T-helper 17 cell (primary cell): Measurements from ENCODE around the gene ENDOU. TPM values are rescaled to one million over a fixed set of nuclear protein-coding genes. Genes with fewer than 3 reads are reported as not detected.

Experiments used
- ATAC-seq: fragments of 150-1000 bp; cut with Tn5 transposase; 2 replicates; pipeline ENCODE4 v1.10.0; 2021; ENCODE audit warnings: mild to moderate bottlenecking, moderate library complexity
- DNase-seq, 3 donors: peaks; one replicate each; pipeline versions ENCODE4 v3.0.0 to v3.0.0-alpha.2; 2020 to 2021
- H3K9me3 ChIP-seq: one replicate; pipeline ENCODE4 v1.7.0; 2013; ENCODE audit warnings: low read length, mild to moderate bottlenecking; ENCODE audit not compliant: control insufficient read depth, poor library complexity, severe bottlenecking
- H3K27ac Mint-ChIP-seq: one replicate; pipeline ENCODE4 v1.8.0; 2022; ENCODE audit warnings: mild to moderate bottlenecking, moderate library complexity, mixed read lengths
- H3K27me3 Mint-ChIP-seq: one replicate; pipeline ENCODE4 v1.8.0; 2022; ENCODE audit warnings: mixed read lengths
- H3K36me3 Mint-ChIP-seq: one replicate; pipeline ENCODE4 v1.8.0; 2022; ENCODE audit warnings: low read depth, mixed read lengths
- H3K4me1 Mint-ChIP-seq: one replicate; pipeline ENCODE4 v1.8.0; 2022; ENCODE audit warnings: mild to moderate bottlenecking, mixed read lengths
- H3K4me3 Mint-ChIP-seq: one replicate; pipeline ENCODE4 v1.8.0; 2022; ENCODE audit warnings: mild to moderate bottlenecking, moderate library complexity, mixed read lengths
- total RNA-seq, 4 donors: library from RNA in 2 of 4; stranded (reverse) in 2 of 4; gene quantifications; one replicate each; pipeline ENCODE4 v1.2.3 and lab custom pipeline; 2022 to 2026

The ENDOU gene
- total RNA-seq, 2 donors from 2014 or later, result 0.12 TPM; not detected in 1

DNA sequence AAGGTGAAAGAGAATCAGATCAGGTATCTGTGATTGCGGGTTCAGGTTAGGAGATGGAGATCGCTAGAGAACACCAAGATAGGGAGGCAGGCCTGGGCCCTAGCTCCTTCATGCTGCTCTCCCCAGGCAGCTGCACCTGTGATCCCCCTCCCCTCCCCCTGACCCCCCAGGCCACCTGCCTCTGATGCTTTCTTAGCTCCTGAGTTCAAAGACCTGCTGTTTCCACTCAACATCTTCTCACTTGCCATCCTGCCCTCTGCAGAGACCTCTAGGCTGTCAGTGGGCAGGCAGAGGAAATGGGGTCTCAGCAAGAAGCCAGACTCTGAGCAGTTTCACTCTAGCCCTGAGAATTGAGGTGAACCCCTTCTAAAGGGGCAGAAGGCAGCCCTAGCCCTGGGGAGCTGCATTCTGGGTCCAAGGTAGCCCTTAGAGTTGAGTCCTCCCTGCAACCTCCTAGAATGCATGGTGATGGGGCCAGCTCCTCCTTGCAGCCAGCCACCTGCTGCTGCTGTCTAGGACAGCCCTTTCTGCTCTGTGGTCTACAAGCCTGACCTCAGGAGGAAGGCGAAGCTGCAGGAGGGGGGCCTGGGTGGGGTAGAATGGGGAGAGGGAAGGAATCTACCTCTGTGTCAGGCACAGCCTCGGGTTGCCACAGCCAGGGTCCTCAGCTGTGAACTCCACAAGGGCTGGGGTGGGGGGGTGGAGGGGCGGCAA, 41.4 kb upstream of the ENDOU start:
- ATAC-seq (peak; percentile 56), DNase-seq (no peak)
- no peak overlapping the region for H3K4me3 Mint-ChIP-seq
- no peak overlapping the region for H3K27ac Mint-ChIP-seq
- H3K36me3 Mint-ChIP-seq, result peaks cover 2% of the 10 kb centered on the region
- H3K27me3 Mint-ChIP-seq, result peaks cover 4% of the 10 kb centered on the region
- no peaks in the 10 kb centered on the region for H3K9me3 ChIP-seq
- peaks cover 8% of the 10 kb centered on the region for H3K4me1 Mint-ChIP-seq

DNA sequence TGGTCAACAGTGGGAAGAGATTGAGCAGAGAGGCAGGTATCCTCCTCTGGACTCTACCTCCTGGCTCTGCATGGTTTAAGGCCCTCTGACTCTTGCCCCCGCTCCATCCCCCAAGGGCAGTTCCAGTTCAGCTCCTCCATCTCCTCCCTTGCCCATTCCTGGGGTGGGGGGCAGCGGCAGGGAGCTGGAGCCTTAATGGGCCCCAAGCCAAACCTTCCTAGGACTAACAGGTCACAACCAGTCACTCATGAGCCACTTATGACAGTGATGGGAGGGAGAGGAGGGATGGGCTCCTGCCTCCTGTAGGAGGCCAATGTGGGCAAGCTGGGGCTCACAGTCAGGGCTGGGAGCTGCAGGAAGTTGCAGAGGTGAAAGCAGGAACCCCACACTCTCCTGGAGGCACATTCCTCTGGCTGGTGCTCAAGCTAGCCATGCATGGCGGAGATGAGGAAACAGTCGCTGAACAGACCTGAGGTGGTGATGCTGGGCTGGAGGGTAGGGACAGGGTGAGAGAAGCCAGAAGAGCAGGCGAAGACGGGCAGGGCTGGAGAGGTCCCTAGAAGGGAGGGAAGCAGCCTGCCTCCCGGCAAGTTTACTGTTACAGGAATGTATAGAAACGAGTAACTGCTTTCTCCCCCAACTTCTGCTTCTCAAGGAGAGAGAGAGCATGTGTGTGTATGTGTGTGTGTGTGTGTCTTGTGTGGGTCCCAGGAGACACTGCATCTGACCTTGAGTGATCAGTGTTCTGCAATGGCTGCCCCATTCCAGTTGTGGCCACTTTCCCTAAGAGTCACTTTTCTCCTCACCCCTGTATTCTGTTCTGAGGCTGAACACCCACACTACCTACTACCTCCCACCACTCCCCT, 38.4 kb upstream of the ENDOU start:
- ATAC-seq, result no peak
- DNase-seq, result no peak
- Mint-ChIP-seq H3K27me3 (peaks cover 4% of the 10 kb centered on the region), H3K27ac (no peak overlapping the region), H3K36me3 (peaks cover 2% of the 10 kb centered on the region), H3K4me3 (no peak overlapping the region), H3K4me1 (peaks cover 12% of the 10 kb centered on the region)
- H3K9me3 ChIP-seq, result no peaks in the 10 kb centered on the region

DNA sequence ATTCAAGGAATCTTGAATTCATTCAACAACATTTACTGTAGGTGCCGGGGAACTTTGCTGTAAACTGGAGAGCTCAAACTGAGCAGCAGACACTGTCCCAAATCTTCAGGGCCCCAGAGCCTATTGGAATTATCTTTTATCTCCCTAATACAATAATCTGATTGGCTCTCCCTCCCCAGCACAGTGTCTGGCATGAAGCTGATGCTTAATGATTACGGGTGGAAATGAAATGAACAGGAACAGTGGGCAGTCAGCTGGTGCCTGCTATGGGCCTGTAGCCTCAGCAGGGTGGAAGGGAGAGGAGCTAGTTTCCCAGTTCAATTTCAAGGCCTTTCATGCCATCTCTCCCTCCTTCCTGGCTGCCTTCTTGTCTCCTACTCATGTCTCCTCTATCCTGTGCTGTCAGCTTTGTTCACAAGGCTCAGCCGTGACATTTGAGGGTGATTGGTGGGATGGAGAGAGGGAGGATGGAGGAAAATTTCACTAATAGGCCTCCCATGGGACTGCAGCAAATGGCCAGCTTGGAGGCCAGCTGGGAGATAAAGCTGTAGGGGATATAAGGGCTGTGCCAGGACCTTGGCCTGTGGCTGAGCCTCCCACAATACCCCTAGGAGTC, 37.7 kb upstream of the ENDOU start:
- Mint-ChIP-seq H3K4me3 (no peak overlapping the region), H3K27me3 (peaks cover 4% of the 10 kb centered on the region), H3K27ac (no peak overlapping the region), H3K36me3 (peaks cover 2% of the 10 kb centered on the region), H3K4me1 (peaks cover 12% of the 10 kb centered on the region)
- no peaks in the 10 kb centered on the region for H3K9me3 ChIP-seq
- no peak for DNase-seq
- no peak for ATAC-seq

DNA sequence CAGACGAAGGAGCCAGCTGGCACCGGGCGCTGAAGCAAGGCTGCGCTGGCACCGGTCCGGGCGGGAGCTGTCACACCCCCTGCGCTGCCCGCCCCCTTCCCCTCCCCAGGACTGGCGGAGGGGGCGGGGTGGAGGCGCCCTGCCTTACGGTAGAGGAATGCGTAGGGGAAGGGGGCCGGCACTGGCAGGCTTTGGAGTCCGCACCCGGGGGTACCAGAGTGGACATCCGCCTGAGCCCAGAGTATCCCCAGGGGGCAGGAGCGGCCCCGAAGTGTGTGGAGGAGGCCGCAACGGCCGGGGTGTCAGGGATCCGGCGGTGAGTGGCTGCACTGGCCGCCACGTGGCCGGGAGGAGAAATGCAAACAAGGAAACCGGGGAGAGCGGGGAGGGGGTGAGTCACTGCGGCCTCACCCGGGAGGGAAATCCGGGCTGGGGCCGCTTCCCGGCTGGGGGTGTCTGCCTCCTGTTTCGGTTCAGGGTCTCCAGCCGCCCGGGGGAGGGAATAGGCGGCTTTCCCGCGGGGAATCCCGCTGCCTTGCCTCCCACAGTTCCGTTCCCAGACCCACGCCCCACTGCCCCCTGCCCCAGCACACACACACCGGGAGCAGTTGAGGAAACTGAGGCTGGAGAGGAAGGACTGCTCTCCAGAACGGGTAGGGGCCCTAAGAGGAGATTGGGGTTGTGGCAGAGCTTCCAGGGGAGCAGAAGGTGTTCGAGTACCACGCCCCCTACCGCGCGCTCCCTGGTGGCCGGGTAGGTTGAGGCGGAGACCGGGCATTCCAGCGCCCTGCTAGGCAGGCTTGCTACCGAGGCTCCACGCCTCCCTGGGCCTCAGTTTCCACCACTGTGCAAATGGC, 33.8 kb upstream of the ENDOU start, which contains the start of gene RAPGEF3:
Gene RAPGEF3 (minus strand): TSS at position 47 of the 857 bp plus-strand sequence. CDS start 324 bp downstream, outside the sequence.
- Mint-ChIP-seq H3K27ac (peak within 1 kb of the TSS; percentile 56), H3K4me1 (peaks cover 27% of the 10 kb centered on the region), H3K27me3 (no peaks in the 10 kb centered on the region), H3K36me3 (no peaks in the 10 kb centered on the region), H3K4me3 (peak within 1 kb of the TSS; percentile 85)
- H3K9me3 ChIP-seq, result no peaks in the 10 kb centered on the region
- ATAC-seq (peak; percentile 83), DNase-seq (peak; percentile 46 to 72 (median 68))

DNA sequence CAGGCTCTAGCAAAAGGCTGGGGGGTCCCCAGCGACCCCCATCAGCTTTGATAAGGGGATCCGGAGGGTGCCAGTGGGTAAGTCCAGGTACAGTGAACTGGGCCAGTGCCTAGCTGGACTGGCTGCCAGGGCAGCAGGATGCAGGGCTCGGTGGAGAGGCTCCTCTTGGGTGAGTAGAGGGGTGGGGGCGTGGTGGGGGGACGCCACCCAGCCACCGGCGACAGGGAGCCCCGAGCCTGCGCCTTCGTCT, 33.2 kb upstream of the ENDOU start:
- Mint-ChIP-seq H3K27ac (no peak overlapping the region), H3K27me3 (no peaks in the 10 kb centered on the region), H3K4me1 (peaks cover 25% of the 10 kb centered on the region), H3K36me3 (no peaks in the 10 kb centered on the region), H3K4me3 (peak overlapping the region; percentile 85)
- ATAC-seq (no peak), DNase-seq (no peak)
- H3K9me3 ChIP-seq, result no peaks in the 10 kb centered on the region

DNA sequence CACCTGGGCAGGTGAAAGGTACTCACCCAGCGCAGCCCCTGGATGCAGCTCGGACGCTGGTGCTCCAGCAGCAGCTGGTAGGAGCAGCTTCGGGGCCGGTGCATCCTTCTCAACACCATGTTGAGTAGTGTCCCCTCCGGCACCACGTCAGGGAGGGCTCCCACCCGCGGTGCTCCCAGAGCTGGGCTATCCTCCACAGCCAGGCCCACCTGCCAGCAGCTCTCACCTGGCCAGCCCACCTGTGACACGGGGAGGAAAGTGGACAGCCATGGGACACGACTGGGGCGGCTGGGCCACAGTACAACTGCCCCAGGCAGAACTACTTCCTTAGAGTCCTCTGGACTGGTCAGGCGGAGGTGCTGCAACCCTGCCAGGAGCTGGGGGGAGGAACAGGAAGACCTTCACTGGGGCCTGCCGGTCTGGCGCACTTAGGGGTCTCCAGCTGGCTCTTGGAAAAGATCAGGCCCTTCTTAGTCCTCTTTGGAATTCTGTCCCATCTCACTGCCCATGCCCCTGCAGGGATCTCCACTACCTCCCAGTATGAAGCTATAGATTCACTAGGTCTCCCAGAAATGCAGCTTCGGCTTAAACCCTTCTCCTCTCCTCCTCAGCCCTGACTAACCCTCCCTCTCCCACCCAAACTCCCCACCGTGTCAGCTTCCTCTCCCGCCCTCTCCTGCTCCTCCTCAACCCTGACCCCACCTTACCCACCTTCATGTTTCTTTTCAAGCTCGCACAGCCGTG, 32.7 kb upstream of the ENDOU start:
- DNase-seq (no peak), ATAC-seq (no peak)
- H3K27me3 Mint-ChIP-seq, result no peaks in the 10 kb centered on the region
- no peaks in the 10 kb centered on the region for H3K9me3 ChIP-seq
- peaks cover 28% of the 10 kb centered on the region for H3K4me1 Mint-ChIP-seq
- H3K27ac Mint-ChIP-seq, result peak overlapping the region; percentile 56
- no peaks in the 10 kb centered on the region for H3K36me3 Mint-ChIP-seq
- peak overlapping the region; percentile 85 for H3K4me3 Mint-ChIP-seq

DNA sequence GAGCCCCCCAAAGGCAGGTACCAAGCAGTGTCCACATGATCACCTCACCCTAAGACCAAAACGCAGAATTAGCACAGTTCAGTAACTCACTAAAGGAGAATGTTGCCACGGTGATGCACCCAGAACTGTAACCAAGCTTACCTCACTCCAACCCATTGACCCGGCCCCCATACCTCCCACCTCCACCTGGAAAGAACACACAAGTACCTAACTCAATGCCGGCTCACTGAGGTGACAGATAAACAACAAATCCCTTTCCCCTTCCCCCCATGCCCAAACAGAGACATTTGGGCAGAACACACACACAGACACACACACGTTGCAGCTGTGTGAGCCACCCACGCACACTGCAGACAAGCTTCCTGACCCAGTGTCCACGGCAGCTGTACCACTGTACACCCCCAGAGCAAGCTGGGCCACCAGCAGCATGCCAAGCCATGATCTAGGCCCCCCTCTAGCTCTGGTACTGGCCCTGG, 32.1 kb upstream of the ENDOU start:
- peaks cover 28% of the 10 kb centered on the region for H3K4me1 Mint-ChIP-seq
- no peaks in the 10 kb centered on the region for H3K36me3 Mint-ChIP-seq
- ATAC-seq, result no peak
- H3K9me3 ChIP-seq, result no peaks in the 10 kb centered on the region
- H3K4me3 Mint-ChIP-seq, result no peak overlapping the region
- H3K27ac Mint-ChIP-seq, result peak overlapping the region; percentile 56
- no peaks in the 10 kb centered on the region for H3K27me3 Mint-ChIP-seq
- DNase-seq, result no peak

DNA sequence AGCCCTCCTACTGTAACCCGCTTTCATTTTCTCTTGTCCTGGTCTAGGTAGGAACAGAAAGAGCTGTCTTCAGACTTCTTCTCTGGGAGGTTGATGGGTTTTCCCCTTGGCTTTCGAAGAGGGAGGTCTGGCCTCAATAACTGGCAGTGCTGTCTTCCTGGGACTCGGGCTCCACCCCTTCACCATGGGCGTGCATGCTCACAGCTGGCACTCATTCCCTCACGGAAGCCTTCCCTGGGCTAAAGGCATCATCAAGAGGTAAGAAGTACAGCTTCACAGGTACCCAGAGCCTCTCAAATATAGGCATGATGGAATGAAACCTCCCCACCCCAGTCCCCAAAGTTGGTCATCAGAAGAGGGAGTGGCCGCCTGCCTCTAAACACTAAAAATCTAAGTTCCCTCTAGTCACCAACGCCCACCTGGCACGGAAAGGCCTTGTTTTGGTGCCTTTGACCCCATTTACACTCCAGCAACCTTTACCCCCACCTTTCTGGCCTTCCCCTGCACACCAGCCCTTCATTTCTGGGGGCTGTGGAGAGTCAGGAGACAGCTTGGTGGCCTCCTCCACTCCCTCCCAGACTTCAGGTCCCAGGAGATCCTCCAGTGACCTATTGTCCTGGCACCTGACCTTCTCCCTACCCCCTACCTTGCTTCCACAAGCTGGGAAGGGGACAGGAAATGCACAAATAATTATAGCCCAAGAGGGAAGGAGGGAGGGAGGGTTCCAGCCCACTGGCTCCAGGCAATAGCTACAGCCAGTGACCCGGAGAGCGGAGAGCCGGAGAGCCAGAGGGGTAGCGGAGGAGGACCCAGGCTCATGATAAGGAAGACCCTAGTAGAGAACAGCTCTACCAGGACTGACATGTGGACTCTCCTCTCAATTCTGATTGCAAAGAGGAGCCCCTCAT, 30.6 kb upstream of the ENDOU start:
- H3K4me1 Mint-ChIP-seq, result peaks cover 26% of the 10 kb centered on the region
- H3K27me3 Mint-ChIP-seq, result no peaks in the 10 kb centered on the region
- ATAC-seq (peak; percentile 56), DNase-seq (no peak)
- peak overlapping the region; percentile 92 for H3K27ac Mint-ChIP-seq
- no peaks in the 10 kb centered on the region for H3K9me3 ChIP-seq
- H3K36me3 Mint-ChIP-seq, result no peaks in the 10 kb centered on the region
- H3K4me3 Mint-ChIP-seq, result peak overlapping the region; percentile 75

DNA sequence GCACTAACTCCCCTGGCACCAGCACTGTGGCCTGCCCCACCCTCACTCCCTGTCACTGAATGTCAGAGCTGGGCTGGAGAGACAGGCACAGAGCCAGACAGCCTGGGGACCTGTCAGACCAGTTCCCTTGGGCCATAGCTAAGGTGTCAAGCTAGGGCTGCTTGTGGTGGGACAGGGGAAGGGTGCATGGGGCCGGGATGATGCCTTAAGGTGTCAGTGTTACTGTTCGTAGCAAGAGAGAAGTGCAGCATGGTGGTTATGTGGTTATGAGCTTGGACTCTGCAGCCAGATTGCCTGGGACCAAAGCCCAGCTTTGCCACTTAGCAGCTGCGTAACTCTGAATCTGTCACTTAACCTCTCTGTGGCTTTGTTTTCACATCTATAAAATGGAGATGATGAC, 29.6 kb upstream of the ENDOU start:
- H3K36me3 Mint-ChIP-seq, result no peaks in the 10 kb centered on the region
- DNase-seq, result no peak
- H3K4me1 Mint-ChIP-seq, result peaks cover 28% of the 10 kb centered on the region
- no peaks in the 10 kb centered on the region for H3K9me3 ChIP-seq
- ATAC-seq, result no peak
- H3K27ac Mint-ChIP-seq, result peak overlapping the region; percentile 92
- no peaks in the 10 kb centered on the region for H3K27me3 Mint-ChIP-seq
- no peak overlapping the region for H3K4me3 Mint-ChIP-seq

DNA sequence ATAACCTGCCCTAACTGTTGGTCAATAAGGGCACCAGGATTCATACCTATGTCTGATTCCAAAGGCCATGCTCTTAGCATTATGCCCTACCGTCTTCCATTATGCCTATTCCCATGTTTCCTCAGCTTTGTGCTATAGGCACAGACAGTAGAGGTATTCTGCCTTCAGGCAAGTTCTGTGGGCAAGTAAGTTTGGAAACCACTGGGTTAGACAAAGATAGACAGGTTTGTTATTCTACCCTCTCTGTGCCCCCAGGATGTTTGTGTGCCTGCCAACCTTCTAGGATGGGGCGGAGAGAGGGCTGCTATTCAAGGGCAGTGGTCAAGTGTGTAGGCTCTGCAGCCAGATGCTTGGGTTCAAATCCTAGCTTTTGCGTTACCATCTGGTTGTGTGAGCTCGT, 28.8 kb upstream of the ENDOU start:
- Mint-ChIP-seq H3K4me1 (peaks cover 27% of the 10 kb centered on the region), H3K27me3 (no peaks in the 10 kb centered on the region), H3K27ac (peak overlapping the region; percentile 37), H3K36me3 (no peaks in the 10 kb centered on the region), H3K4me3 (no peak overlapping the region)
- DNase-seq (no peak), ATAC-seq (no peak)
- H3K9me3 ChIP-seq, result no peaks in the 10 kb centered on the region

DNA sequence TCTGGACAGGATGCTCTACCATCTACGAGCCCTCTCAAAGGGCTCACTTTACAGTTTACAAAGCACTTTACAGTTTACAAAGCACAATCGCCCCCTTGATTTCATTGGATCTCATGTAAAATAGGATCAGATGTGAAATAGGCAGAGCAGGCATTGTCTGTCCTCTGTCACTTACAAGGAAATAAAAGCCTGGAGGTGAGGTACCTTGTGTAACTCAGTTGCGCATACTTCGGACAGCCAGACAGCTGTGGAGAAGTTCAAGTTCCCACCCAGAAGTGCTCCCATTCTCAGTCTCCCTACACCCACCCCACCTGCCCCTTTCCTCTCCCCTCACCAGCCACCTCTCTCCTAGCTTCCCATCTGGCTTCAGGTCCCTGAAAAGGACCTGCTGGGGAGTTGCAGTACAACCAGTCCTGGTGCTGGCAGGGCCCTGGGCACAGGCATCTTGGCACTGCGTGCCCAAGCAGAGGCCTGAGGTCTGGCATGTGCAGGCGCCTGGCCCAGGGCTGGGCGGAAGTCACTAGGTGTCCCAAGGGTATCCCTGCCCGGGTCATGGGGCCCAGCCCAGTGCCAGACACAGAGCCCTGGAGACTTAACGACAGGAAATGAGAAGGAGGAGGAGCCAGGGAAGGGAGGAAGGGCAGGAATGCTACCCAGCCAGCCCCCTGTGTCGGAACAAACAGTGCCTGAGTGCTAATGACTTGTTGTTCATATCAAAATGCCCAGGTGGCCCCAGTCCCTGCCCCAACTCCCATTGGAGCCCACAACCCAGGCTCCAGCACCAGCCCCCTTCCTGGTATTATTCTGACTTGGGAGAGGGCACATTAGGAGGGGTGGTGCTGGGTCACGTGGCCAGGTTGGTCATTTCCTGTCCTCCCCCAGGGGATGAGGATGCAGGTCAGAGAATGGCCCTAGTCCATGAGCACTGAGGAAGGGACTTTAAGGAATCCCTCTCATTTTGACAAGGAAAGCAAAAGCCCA, 28.0 kb upstream of the ENDOU start:
- DNase-seq, result no peak
- no peak for ATAC-seq

More for the DNA sequence above, 28.0 kb upstream of the ENDOU start:
- Mint-ChIP-seq H3K27me3 (no peaks in the 10 kb centered on the region), H3K4me3 (no peak overlapping the region), H3K4me1 (peaks cover 24% of the 10 kb centered on the region), H3K27ac (no peak overlapping the region), H3K36me3 (no peaks in the 10 kb centered on the region)
- H3K9me3 ChIP-seq, result no peaks in the 10 kb centered on the region
